Measurements from ENCODE around the gene FASTKD2. TPM values are rescaled to one million over a fixed set of nuclear protein-coding genes. Genes with fewer than 3 reads are reported as not detected.

Gene FASTKD2
- polyA plus RNA-seq, 3 donors, result 10.2 to 12.7 (median 11.3) TPM

GRCh38 chr2:206764673-206765241 lies 649 bp upstream of the FASTKD2 start:
- intact Hi-C loops (cut with micrococcal nuclease), result loop anchor here in 1 of 2 donors (10.0 kb wide), 1 partner anchor 1490 kb away; the partner anchor contains the start of gene IDH1

More at GRCh38 chr2:206764673-206765241, 649 bp upstream of the FASTKD2 start:
- Histone ChIP-seq H3K79me2 (ENCODE audit: insufficient read depth, low read length) (peaks cover 24% of the 10 kb centered on the region), H2AFZ (ENCODE audit: insufficient read depth, low read depth, low read length, poor library complexity, severe bottlenecking) (peak overlapping the region; percentile 84), H3K4me2 (replicated peaks; ENCODE audit: extremely low read depth, low read length, poor library complexity, severe bottlenecking) (peak overlapping the region; percentile 73), H3K9me3 (replicated peaks in 1 of 2; ENCODE audit: control insufficient read depth in 1 of 2, insufficient read depth in 1 of 2, low read length in 2 of 2) (no peaks in the 10 kb centered on the region), H3K4me1 (ENCODE audit: control insufficient read depth in 1 of 2, insufficient read depth in 2 of 2, low read length in 2 of 2) (peaks cover 13 to 15% of the 10 kb centered on the region in 2 donors), H3K27ac (ENCODE audit: low read depth in 1 of 2, low read length in 2 of 2) (peak overlapping the region; percentile 81 to 99), H3K4me3 (replicated peaks in 1 of 3; ENCODE audit: low read depth in 2 of 3, low read length in 3 of 3) (peak overlapping the region; percentile 68 to 88 (median 69)), H4K20me1 (ENCODE audit: insufficient read depth, low read length) (no peaks in the 10 kb centered on the region), H3K27me3 (ENCODE audit: control insufficient read depth in 2 of 2, insufficient read depth in 2 of 2, low read length in 2 of 2) (no peaks in the 10 kb centered on the region), H3K9ac (ENCODE audit: insufficient read depth, low read length, poor library complexity, severe bottlenecking) (peak overlapping the region; percentile 91), H3K36me3 (replicated peaks in 1 of 2; ENCODE audit: control insufficient read depth in 1 of 2, insufficient read depth in 2 of 2, low read length in 2 of 2) (peaks cover 3 to 29% of the 10 kb centered on the region in 2 donors)
- Mint-ChIP-seq H3K27ac (peak overlapping the region in 6 of 7 donors; percentile 97 to 99 (median 98)), H3K9me3 (no peaks in the 10 kb centered on the region), H3K27me3 (ENCODE audit: low read depth in 3 of 3) (peaks cover 0 to 2% (median 2%) of the 10 kb centered on the region in 3 donors), H3K4me3 (peak overlapping the region; percentile 89 to 93), H3K4me1 (peaks cover 10% of the 10 kb centered on the region), H3K36me3 (peaks cover 12 to 15% of the 10 kb centered on the region in 2 donors)
- 14% methylated on average over 18 of the region's 18 CpGs for WGBS (ENCODE audit: insufficient coverage)
- TF ChIP-seq CTCF (IDR thresholded peaks at IDR 0.05), result no peak
- no peak for DNase-seq

All from CD14-positive monocyte (primary cell).